ENCODE measurements around the gene SIGMAR1. TPM values are rescaled to one million over a fixed set of nuclear protein-coding genes. Genes with fewer than 3 reads are reported as not detected.

SIGMAR1 gene
- total RNA-seq, 2 donors from 2014 or later, result 77.0 to 131 TPM

GRCh38 chr9:34662526-34663302 lies 25.1 kb upstream of the SIGMAR1 start, which contains the start of gene CCL27:
TSS of gene CCL27 (minus strand) at chr9:34662657. CDS start at chr9:34662633, 24 bp downstream.
- Histone ChIP-seq H3K4me3 (no peak within 1 kb of the TSS), H3K27ac (peak within 1 kb of the TSS; percentile 5 to 100), H3K36me3 (peaks cover 26% of the 10 kb centered on the region), H3K27me3 (replicated peaks; ENCODE audit: insufficient read depth) (no peaks in the 10 kb centered on the region), H3K4me1 (ENCODE audit: control insufficient read depth in 1 of 2, low read depth in 2 of 2) (peaks cover 7 to 31% of the 10 kb centered on the region in 2 donors), H3K9me3 (no peaks in the 10 kb centered on the region)
- TF ChIP-seq CTCF (IDR thresholded peaks at IDR 0.05), result no peak
- no peak for ATAC-seq (ENCODE audit: insufficient number of reproducible peaks, low FRiP score, low read depth)
- no peak for DNase-seq (ENCODE audit: low spot score)

DNA sequence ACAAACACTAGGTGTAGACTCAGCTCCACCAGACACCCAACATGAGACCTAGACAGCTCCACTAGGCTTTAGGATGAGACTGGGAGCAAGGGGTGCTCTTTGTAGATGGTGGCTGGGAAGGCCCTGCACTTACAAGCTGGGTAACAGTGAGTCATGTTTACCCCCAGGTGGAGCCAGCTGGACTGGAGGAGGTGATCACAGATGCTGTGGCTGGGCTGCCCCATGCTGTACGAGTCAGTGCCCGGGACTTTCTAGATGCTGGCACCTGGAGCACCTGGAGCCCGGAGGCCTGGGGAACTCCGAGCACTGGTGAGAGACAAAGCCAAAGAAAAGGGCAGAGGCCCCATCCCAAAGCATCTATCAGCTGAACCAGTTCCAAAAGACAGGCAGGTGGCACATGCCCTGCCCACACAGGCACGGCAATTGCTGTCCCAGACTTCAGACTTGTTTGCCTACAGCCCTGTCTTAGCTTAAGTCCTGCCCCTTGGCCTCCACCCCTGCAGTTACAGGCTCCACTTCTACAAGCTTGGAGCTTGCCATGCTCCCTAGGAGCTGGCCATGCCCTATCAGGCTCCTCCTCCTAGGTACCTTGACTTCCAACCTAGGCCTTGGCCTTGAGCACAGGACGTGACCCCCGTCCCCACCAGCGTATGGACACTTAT lies 22.1 kb upstream of the SIGMAR1 start:
- Histone ChIP-seq H3K36me3 (peaks cover 30% of the 10 kb centered on the region), H3K27ac (no peak overlapping the region), H3K27me3 (replicated peaks; ENCODE audit: insufficient read depth) (no peaks in the 10 kb centered on the region), H3K9me3 (no peaks in the 10 kb centered on the region), H3K4me3 (no peak overlapping the region), H3K4me1 (ENCODE audit: control insufficient read depth in 1 of 2, low read depth in 2 of 2) (peaks cover 6 to 31% of the 10 kb centered on the region in 2 donors)
- no peak for TF ChIP-seq CTCF (IDR thresholded peaks at IDR 0.05)
- ATAC-seq (ENCODE audit: insufficient number of reproducible peaks, low FRiP score, low read depth) (no peak), DNase-seq (ENCODE audit: low spot score) (no peak)

- Histone ChIP-seq H3K9me3 (no peaks in the 10 kb centered on the region), H3K27me3 (replicated peaks; ENCODE audit: insufficient read depth) (no peaks in the 10 kb centered on the region), H3K27ac (no peak overlapping the region), H3K4me3 (no peak overlapping the region), H3K36me3 (peaks cover 30% of the 10 kb centered on the region), H3K4me1 (ENCODE audit: control insufficient read depth in 1 of 2, low read depth in 2 of 2) (peaks cover 17 to 31% of the 10 kb centered on the region in 2 donors)
- no peak for TF ChIP-seq CTCF (IDR thresholded peaks at IDR 0.05)
- ATAC-seq (ENCODE audit: insufficient number of reproducible peaks, low FRiP score, low read depth) (no peak), DNase-seq (ENCODE audit: low spot score) (no peak)
Measured at GRCh38 chr9:34658461-34658860, 20.9 kb upstream of the SIGMAR1 start.

GRCh38 chr9:34656992-34657391 lies 19.4 kb upstream of the SIGMAR1 start:
- ATAC-seq (ENCODE audit: insufficient number of reproducible peaks, low FRiP score, low read depth), result no peak
- TF ChIP-seq CTCF (IDR thresholded peaks at IDR 0.05), result no peak
- H3K36me3 ChIP-seq, result peaks cover 28% of the 10 kb centered on the region
- no peak overlapping the region for H3K27ac ChIP-seq
- no peaks in the 10 kb centered on the region for H3K27me3 ChIP-seq (replicated peaks; ENCODE audit: insufficient read depth)
- H3K4me1 ChIP-seq (ENCODE audit: control insufficient read depth in 1 of 2, low read depth in 2 of 2), result peaks cover 27 to 42% of the 10 kb centered on the region in 2 donors
- no peak for DNase-seq (ENCODE audit: low spot score)
- H3K9me3 ChIP-seq, result no peaks in the 10 kb centered on the region
- H3K4me3 ChIP-seq, result no peak overlapping the region

- no peaks in the 10 kb centered on the region for H3K9me3 ChIP-seq
- no peak for DNase-seq (ENCODE audit: low spot score)
- H3K27ac ChIP-seq, result peak overlapping the region; percentile 69 to 92
- H3K36me3 ChIP-seq, result peaks cover 12% of the 10 kb centered on the region
- no peak for TF ChIP-seq CTCF (IDR thresholded peaks at IDR 0.05)
- no peaks in the 10 kb centered on the region for H3K27me3 ChIP-seq (replicated peaks; ENCODE audit: insufficient read depth)
- H3K4me3 ChIP-seq, result peak overlapping the region; percentile 18
- no peak for ATAC-seq (ENCODE audit: insufficient number of reproducible peaks, low FRiP score, low read depth)
- peaks cover 32 to 56% of the 10 kb centered on the region in 2 donors for H3K4me1 ChIP-seq (ENCODE audit: control insufficient read depth in 1 of 2, low read depth in 2 of 2)
Measured at GRCh38 chr9:34655394-34655793, 17.8 kb upstream of the SIGMAR1 start.
